IPS DF 19.7 (cell line): ENCODE results near the gene ITSN1.

Source experiments
- DNase-seq: peaks from one replicate; pipeline ENCODE4 v3.0.0-alpha.2; 2013; ENCODE audit warnings: low read depth, low spot score

The ITSN1 gene

GRCh38 chr21:33836408-33836807, 194.1 kb downstream of the ITSN1 start:
- DNase-seq, result no peak

- no peak for DNase-seq
These were observed 196.9 kb downstream of the ITSN1 start for GRCh38 chr21:33839167-33839716.

GRCh38 chr21:33839806-33840205, 197.5 kb downstream of the ITSN1 start:
- no peak for DNase-seq

- no peak for DNase-seq
These were observed 198.5 kb downstream of the ITSN1 start for GRCh38 chr21:33840771-33841170.

GRCh38 chr21:33841561-33841960, 199.3 kb downstream of the ITSN1 start:
- no peak for DNase-seq

GRCh38 chr21:33843216-33843615, 200.9 kb downstream of the ITSN1 start:
- no peak for DNase-seq

GRCh38 chr21:33844104-33844889, 202.0 kb downstream of the ITSN1 start:
- no peak for DNase-seq

- DNase-seq, result no peak
These were observed 202.5 kb downstream of the ITSN1 start for GRCh38 chr21:33844890-33845205.

- no peak for DNase-seq
These were observed 203.8 kb downstream of the ITSN1 start for GRCh38 chr21:33846141-33846540.

GRCh38 chr21:33847588-33848248, 205.4 kb downstream of the ITSN1 start:
- no peak for DNase-seq

- DNase-seq, result no peak
These were observed 206.1 kb downstream of the ITSN1 start for GRCh38 chr21:33848249-33848953.

GRCh38 chr21:33849834-33850233, 207.5 kb downstream of the ITSN1 start:
- no peak for DNase-seq

GRCh38 chr21:33850401-33850800, 208.1 kb downstream of the ITSN1 start:
- DNase-seq, result no peak

- no peak for DNase-seq
These were observed 208.7 kb downstream of the ITSN1 start for GRCh38 chr21:33850985-33851384.

- DNase-seq, result no peak
These were observed 210.2 kb downstream of the ITSN1 start for GRCh38 chr21:33852485-33852884.

GRCh38 chr21:33854604-33855003, 212.3 kb downstream of the ITSN1 start:
- DNase-seq, result no peak

GRCh38 chr21:33855190-33855589, 212.9 kb downstream of the ITSN1 start:
- DNase-seq, result no peak

GRCh38 chr21:33856893-33857527, 214.7 kb downstream of the ITSN1 start:
- DNase-seq, result no peak

GRCh38 chr21:33857846-33858666, 215.8 kb downstream of the ITSN1 start:
- no peak for DNase-seq

- no peak for DNase-seq
These were observed 216.5 kb downstream of the ITSN1 start for GRCh38 chr21:33858667-33859372.
